T-cell (primary cell): ENCODE results near the gene CASS4. TPM values are rescaled to one million over a fixed set of nuclear protein-coding genes. Genes with fewer than 3 reads are reported as not detected.
A peak's percentile ranks its signal among the peaks of the same experiment; 100 is the strongest.

Source experiments
- ATAC-seq, 4 experiments: fragments of 200-7000 bp in 3 of 4; fragments of 150-1000 bp in 1 of 4; cut with Tn5 transposase; replicated peaks in 1 of 4; 1 replicate in 3 of 4; 2 replicates in 1 of 4; pipeline ENCODE4 v1.10.0; 2021; ENCODE audit warnings: moderate library complexity in 3 of 4, mild to moderate bottlenecking in 2 of 4, moderate number of reproducible peaks in 1 of 4
- CTCF ChIA-PET, 2 donors: fragments of 300-600 bp; sonication (Branson Sonifier 250); formaldehyde crosslinking; loops; one replicate each; lab custom pipeline; 2022; ENCODE audit warnings: antibody characterized with exemption in 2 of 2; lab: Charles Lee
- POLR2A ChIA-PET, 2 donors: fragments of 300-600 bp; sonication (Branson Sonifier 250); formaldehyde crosslinking; loops; one replicate each; lab custom pipeline; 2022; ENCODE audit warnings: antibody characterized with exemption in 2 of 2; lab: Charles Lee
- DNase-seq, 35 experiments: peaks; one replicate each; pipeline versions ENCODE4 v3.0.0 to v3.0.0-alpha.2; 2013 to 2023
- H3K27ac ChIP-seq: one replicate; pipeline ENCODE4 v1.5.1; 2013; ENCODE audit warnings: low read length
- H3K27me3 ChIP-seq, 2 experiments: replicated peaks in 1 of 2; 1 replicate in 1 of 2; 2 replicates in 1 of 2; pipeline versions ENCODE4 v1.6.1 to v1.7.0; 2013; ENCODE audit warnings: low read length in 1 of 2, mixed read lengths in 1 of 2; ENCODE audit not compliant: control insufficient read depth in 2 of 2, insufficient read depth in 2 of 2; ENCODE audit errors: extremely low read depth in 1 of 2
- H3K36me3 ChIP-seq, 2 donors: 1 replicate in 1 of 2; 2 replicates in 1 of 2; pipeline versions ENCODE4 v1.6.1 to v1.7.0; 2013; ENCODE audit warnings: low read length in 1 of 2; ENCODE audit not compliant: control insufficient read depth in 2 of 2, insufficient read depth in 1 of 2; ENCODE audit errors: extremely low read depth in 1 of 2
- H3K4me1 ChIP-seq, 2 experiments: 1 replicate in 1 of 2; 2 replicates in 1 of 2; pipeline versions ENCODE4 v1.6.1 to v1.7.0; 2013; ENCODE audit warnings: low read length in 2 of 2, mixed read lengths in 1 of 2; ENCODE audit not compliant: insufficient read depth in 2 of 2, control insufficient read depth in 1 of 2; ENCODE audit errors: extremely low read depth in 1 of 2
- H3K4me3 ChIP-seq, 2 donors: 1 replicate in 1 of 2; 2 replicates in 1 of 2; pipeline versions ENCODE4 v1.5.1 to v1.7.0; 2013; ENCODE audit warnings: mild to moderate bottlenecking in 2 of 2, low read length in 1 of 2, moderate library complexity in 1 of 2; ENCODE audit not compliant: control insufficient read depth in 1 of 2; ENCODE audit errors: extremely low read depth in 1 of 2
- H3K9me3 ChIP-seq: 2 replicates; pipeline ENCODE4 v1.7.0; 2013
- H3K27ac Mint-ChIP-seq, 2 donors: one replicate each; pipeline ENCODE4 v1.8.0; 2020 to 2021; ENCODE audit warnings: mild to moderate bottlenecking in 2 of 2, mixed read lengths in 2 of 2
- H3K27me3 Mint-ChIP-seq, 2 donors: one replicate each; pipeline ENCODE4 v1.8.0; 2021 to 2022; ENCODE audit warnings: mixed read lengths in 2 of 2
- H3K36me3 Mint-ChIP-seq: one replicate; pipeline ENCODE4 v1.8.0; 2021; ENCODE audit warnings: mixed read lengths
- H3K4me1 Mint-ChIP-seq, 3 donors: one replicate each; pipeline ENCODE4 v1.8.0; 2020 to 2022; ENCODE audit warnings: mixed read lengths in 3 of 3, mild to moderate bottlenecking in 1 of 3
- H3K4me3 Mint-ChIP-seq, 3 donors: one replicate each; pipeline ENCODE4 v1.8.0; 2020 to 2022; ENCODE audit warnings: mild to moderate bottlenecking in 3 of 3, mixed read lengths in 3 of 3, moderate library complexity in 3 of 3
- H3K9me3 Mint-ChIP-seq, 3 donors: one replicate each; pipeline ENCODE4 v1.8.0; 2020 to 2022; ENCODE audit warnings: mixed read lengths in 3 of 3
- WGBS: methylation state at CpG from one replicate; pipeline ENCODE4 v1.1.5; 2013; ENCODE audit warnings: missing lambda C conversion rate; ENCODE audit not compliant: insufficient coverage; 5-methylcytosine and 5-hydroxymethylcytosine counted together
- total RNA-seq, 35 experiments: library from RNA in 6 of 35; stranded (reverse) in 6 of 35; fragments of 120-200 nt in 1 of 35; gene quantifications; one replicate each; pipeline versions ENCODE4 v1.2.1 to v1.2.4 and lab custom pipeline; 2013 to 2026

CASS4 gene
- total RNA-seq, 5 donors from 2014 or later (not counting 1 experiment from before 2014, with no cell fraction given): 8.0 to 13.8 (median 11.2) TPM

DNA sequence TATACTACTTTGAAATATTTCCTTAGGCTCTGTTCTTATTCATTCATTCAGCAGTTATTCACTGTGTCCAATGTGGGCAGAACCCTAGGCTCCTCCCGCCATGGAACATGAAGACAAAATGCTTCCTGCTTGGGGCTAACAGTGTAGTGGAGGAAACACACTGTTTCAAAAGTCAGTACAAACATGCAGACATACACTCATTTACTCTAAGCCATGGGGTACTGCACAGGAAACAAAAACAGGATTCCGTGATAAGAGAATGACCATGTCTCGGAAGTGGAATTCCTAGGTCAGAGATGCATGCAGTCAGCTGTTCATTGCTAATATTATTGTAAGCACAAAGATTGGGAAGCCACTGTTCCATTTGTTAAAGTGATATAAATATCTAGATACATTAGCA lies 94.0 kb downstream of the CASS4 start:
- POLR2A ChIA-PET: interaction anchor here in 1 of 2 donors (0.5 kb wide), 1 partner anchor 30 kb away, joined by 4 read pairs; no protein-coding TSS in a partner anchor
- no peaks in the 10 kb centered on the region for H3K9me3 Mint-ChIP-seq
- no peaks in the 10 kb centered on the region for H3K9me3 ChIP-seq
- no CpG with 5 or more reads among the region's 3 CpGs for WGBS
- no peak overlapping the region for H3K4me3 ChIP-seq
- no peak overlapping the region for H3K4me3 Mint-ChIP-seq
- peaks cover 3 to 10% of the 10 kb centered on the region in 2 experiments for H3K4me1 ChIP-seq
- DNase-seq (no peak), ATAC-seq (no peak)
- peaks cover 0 to 7% of the 10 kb centered on the region in 2 donors for H3K36me3 ChIP-seq
- H3K4me1 Mint-ChIP-seq: peaks cover 17 to 21% (median 18%) of the 10 kb centered on the region in 3 donors
- H3K27ac ChIP-seq: no peak overlapping the region
- CTCF ChIA-PET: no interaction called here
- no peaks in the 10 kb centered on the region for H3K27me3 ChIP-seq
- H3K36me3 Mint-ChIP-seq: peaks cover 6% of the 10 kb centered on the region
- no peaks in the 10 kb centered on the region for H3K27me3 Mint-ChIP-seq
- peak overlapping the region in 1 of 2 donors; percentile 13 for H3K27ac Mint-ChIP-seq

Other genes starting within 250 kb of the CASS4 start
- not detected for gene MC3R, start 163.5 kb upstream of the CASS4 start, total RNA-seq
- gene FAM210B, start 53.3 kb upstream of the CASS4 start, total RNA-seq: 10 to 100 TPM; 17.2 to 23.9 (median 20.4) TPM
- gene AURKA, start 20.0 kb upstream of the CASS4 start, total RNA-seq: 1 to 10 TPM; 1.3 to 2.3 (median 2.0) TPM
- 10 to 100 TPM; 17.3 to 47.7 (median 41.9) TPM for gene CSTF1, start 19.6 kb upstream of the CASS4 start, total RNA-seq
- 10 to 100 TPM; 55.8 to 69.7 (median 64.8) TPM for gene RTF2, start 56.4 kb downstream of the CASS4 start, total RNA-seq
- gene FAM209A, start 112.5 kb downstream of the CASS4 start, total RNA-seq: 1 to 10 TPM; 3.7 to 5.6 (median 4.7) TPM
- gene FAM209B, start 121.0 kb downstream of the CASS4 start, total RNA-seq: 1 to 10 TPM; 1.8 to 3.3 (median 2.9) TPM
- under 1 TPM in 2 of 5 donors, not detected in 3; 0.16 TPM for gene TFAP2C, start 217.0 kb downstream of the CASS4 start, total RNA-seq